AG09309 (cell line): ENCODE measurements around the gene OTULIN.

Source experiments
- DNase-seq: peaks from one replicate; pipeline ENCODE4 v3.0.0-alpha.2; 2010; ENCODE audit warnings: low read depth
- H3K4me3 ChIP-seq: 2 replicates; pipeline ENCODE4 v1.5.1; 2011; ENCODE audit warnings: mild to moderate bottlenecking, low read depth, low read length, moderate library complexity; ENCODE audit not compliant: control insufficient read depth
- CTCF ChIP-seq: IDR thresholded peaks from 2 replicates; pipeline ENCODE4 v1.5.1; 2011; ENCODE audit warnings: mild to moderate bottlenecking, low read depth, low read length, inconsistent platforms; ENCODE audit not compliant: insufficient read depth, control insufficient read depth; ENCODE audit errors: missing control alignments

Gene OTULIN

GRCh38 chr5:14659821-14660607 is 4.5 kb upstream of the OTULIN start:
- no peak overlapping the region for H3K4me3 ChIP-seq
- TF ChIP-seq CTCF: no peak
- DNase-seq: peak; percentile 34

GRCh38 chr5:14660833-14661232 is 3.7 kb upstream of the OTULIN start:
- no peak for DNase-seq
- no peak overlapping the region for H3K4me3 ChIP-seq
- TF ChIP-seq CTCF: no peak

- no peak for DNase-seq
- no peak for TF ChIP-seq CTCF
- no peak overlapping the region for H3K4me3 ChIP-seq
Measured at GRCh38 chr5:14662721-14663260, 1.7 kb upstream of the OTULIN start.

GRCh38 chr5:14663734-14664269 is 716 bp upstream of the OTULIN start:
- peak overlapping the region; percentile 60 for H3K4me3 ChIP-seq
- TF ChIP-seq CTCF: no peak
- no peak for DNase-seq

GRCh38 chr5:14665101-14665822 is 744 bp downstream of the OTULIN start:
- DNase-seq: no peak
- no peak for TF ChIP-seq CTCF
- H3K4me3 ChIP-seq: peak overlapping the region; percentile 60

- peak; percentile 21 for TF ChIP-seq CTCF
- no peak for DNase-seq
- peak overlapping the region; percentile 60 for H3K4me3 ChIP-seq
Measured at GRCh38 chr5:14665949-14666348, 1.4 kb downstream of the OTULIN start.
